Measurements from ENCODE around the gene SMARCAL1.

GRCh38 chr2:216366777-216367471 lies 45.4 kb upstream of the SMARCAL1 start:
- no peak for TF ChIP-seq CTCF (IDR thresholded peaks at IDR 0.05)
- TF ChIP-seq POLR2AphosphoS5 (IDR thresholded peaks at IDR 0.05; ENCODE audit: low read depth, low read length): no peak
- no peak for TF ChIP-seq EZH2phosphoT487 (IDR thresholded peaks at IDR 0.05; ENCODE audit: borderline replicate concordance, low read depth)
- TF ChIP-seq USF1 (IDR thresholded peaks at IDR 0.05; ENCODE audit: borderline replicate concordance, low read depth): no peak

All from SK-N-SH (cell line).